HG03108 (cell line): ENCODE data around the gene RHEX.

Experiments used
- ATAC-seq: cut with Tn5 transposase; IDR thresholded peaks from one replicate; pipeline ENCODE4 v1.9.1; 2021; ENCODE audit warnings: moderate library complexity; ENCODE audit not compliant: unreplicated experiment

Gene RHEX

GRCh38 chr1:206114692-206115640 is 62.0 kb downstream of the RHEX start:
- no peak for ATAC-seq

- ATAC-seq: no peak
Measured at GRCh38 chr1:206115791-206116190, 62.8 kb downstream of the RHEX start.

- no peak for ATAC-seq
Measured at GRCh38 chr1:206116191-206116872, 63.4 kb downstream of the RHEX start.

- no peak for ATAC-seq
Measured at GRCh38 chr1:206116873-206117150, 63.8 kb downstream of the RHEX start.

- ATAC-seq: no peak
Measured at GRCh38 chr1:206117151-206117948, 64.4 kb downstream of the RHEX start, which contains the start of gene AVPR1B. Gene AVPR1B, minus strand, starts transcription at chr1:206117388. Its CDS starts 498 bp downstream, at chr1:206116890.

- no peak for ATAC-seq
Measured at GRCh38 chr1:206120406-206120805, 67.4 kb downstream of the RHEX start.

GRCh38 chr1:206121269-206121668 is 68.3 kb downstream of the RHEX start:
- ATAC-seq: no peak

GRCh38 chr1:206122686-206123085 is 69.7 kb downstream of the RHEX start:
- ATAC-seq: no peak

GRCh38 chr1:206125346-206125745 is 72.4 kb downstream of the RHEX start:
- no peak for ATAC-seq

- no peak for ATAC-seq
Measured at GRCh38 chr1:206127336-206127735, 74.4 kb downstream of the RHEX start.

- no peak for ATAC-seq
Measured at GRCh38 chr1:206128196-206128595, 75.2 kb downstream of the RHEX start.

- ATAC-seq: no peak
Measured at GRCh38 chr1:206131037-206131436, 78.1 kb downstream of the RHEX start.

- no peak for ATAC-seq
Measured at GRCh38 chr1:206133751-206134415, 80.9 kb downstream of the RHEX start.

- ATAC-seq: no peak
Measured at GRCh38 chr1:206135248-206135647, 82.3 kb downstream of the RHEX start.

GRCh38 chr1:206136241-206136640 is 83.3 kb downstream of the RHEX start:
- ATAC-seq: no peak

GRCh38 chr1:206142011-206142410 is 89.0 kb downstream of the RHEX start:
- ATAC-seq: no peak

- no peak for ATAC-seq
Measured at GRCh38 chr1:206142770-206143169, 89.8 kb downstream of the RHEX start.

GRCh38 chr1:206143537-206144172 is 90.7 kb downstream of the RHEX start:
- no peak for ATAC-seq

- ATAC-seq: no peak
Measured at GRCh38 chr1:206144605-206145004, 91.6 kb downstream of the RHEX start.

- ATAC-seq: no peak
Measured at GRCh38 chr1:206145771-206146290, 92.9 kb downstream of the RHEX start.
